Lower leg skin (tissue), 3 donors: ENCODE results near the gene ALDH1A2.

Source experiments
- POLR2A ChIP-seq, 2 donors: fragments of 450-650 bp; IDR thresholded peaks; one replicate each; pipeline ENCODE4 v1.6.1; 2016 to 2017; ENCODE audit warnings: antibody characterized with exemption in 2 of 2, mild to moderate bottlenecking in 1 of 2, moderate library complexity in 1 of 2
- TF ChIP-seq, protein P1 (sequence below), 3 donors: fragments of 450-650 bp; IDR thresholded peaks; one replicate each; pipeline ENCODE4 v1.5.1; 2016; ENCODE audit warnings: antibody characterized with exemption in 3 of 3, mild to moderate bottlenecking in 3 of 3, moderate library complexity in 2 of 3

DNA sequence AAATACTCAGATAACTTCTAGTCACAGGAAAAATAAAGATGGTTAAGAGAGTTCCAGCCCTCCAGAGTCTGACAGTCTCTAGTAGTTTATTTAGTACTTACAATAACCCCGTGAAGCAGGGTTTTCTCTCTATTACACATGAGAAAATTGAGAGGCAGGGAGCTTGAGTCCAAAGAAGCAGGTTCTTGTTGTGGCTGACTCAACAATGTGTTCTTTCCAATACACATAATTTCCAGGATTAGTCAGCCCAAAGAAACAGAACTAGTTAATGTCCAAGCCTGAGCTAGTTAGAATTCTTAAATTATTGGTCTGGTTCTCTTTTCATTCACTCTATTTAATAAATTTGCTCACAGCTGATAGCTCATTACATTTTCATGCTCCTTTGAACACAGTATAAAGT is 49.9 kb downstream of the ALDH1A2 start:
- TF ChIP-seq, protein P1, sequence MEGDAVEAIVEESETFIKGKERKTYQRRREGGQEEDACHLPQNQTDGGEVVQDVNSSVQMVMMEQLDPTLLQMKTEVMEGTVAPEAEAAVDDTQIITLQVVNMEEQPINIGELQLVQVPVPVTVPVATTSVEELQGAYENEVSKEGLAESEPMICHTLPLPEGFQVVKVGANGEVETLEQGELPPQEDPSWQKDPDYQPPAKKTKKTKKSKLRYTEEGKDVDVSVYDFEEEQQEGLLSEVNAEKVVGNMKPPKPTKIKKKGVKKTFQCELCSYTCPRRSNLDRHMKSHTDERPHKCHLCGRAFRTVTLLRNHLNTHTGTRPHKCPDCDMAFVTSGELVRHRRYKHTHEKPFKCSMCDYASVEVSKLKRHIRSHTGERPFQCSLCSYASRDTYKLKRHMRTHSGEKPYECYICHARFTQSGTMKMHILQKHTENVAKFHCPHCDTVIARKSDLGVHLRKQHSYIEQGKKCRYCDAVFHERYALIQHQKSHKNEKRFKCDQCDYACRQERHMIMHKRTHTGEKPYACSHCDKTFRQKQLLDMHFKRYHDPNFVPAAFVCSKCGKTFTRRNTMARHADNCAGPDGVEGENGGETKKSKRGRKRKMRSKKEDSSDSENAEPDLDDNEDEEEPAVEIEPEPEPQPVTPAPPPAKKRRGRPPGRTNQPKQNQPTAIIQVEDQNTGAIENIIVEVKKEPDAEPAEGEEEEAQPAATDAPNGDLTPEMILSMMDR (IDR thresholded peaks at IDR 0.05), result no peak
- TF ChIP-seq POLR2A (IDR thresholded peaks at IDR 0.05), result no peak
